Measurements from ENCODE around the gene DCTN2.

Gene DCTN2

DNA sequence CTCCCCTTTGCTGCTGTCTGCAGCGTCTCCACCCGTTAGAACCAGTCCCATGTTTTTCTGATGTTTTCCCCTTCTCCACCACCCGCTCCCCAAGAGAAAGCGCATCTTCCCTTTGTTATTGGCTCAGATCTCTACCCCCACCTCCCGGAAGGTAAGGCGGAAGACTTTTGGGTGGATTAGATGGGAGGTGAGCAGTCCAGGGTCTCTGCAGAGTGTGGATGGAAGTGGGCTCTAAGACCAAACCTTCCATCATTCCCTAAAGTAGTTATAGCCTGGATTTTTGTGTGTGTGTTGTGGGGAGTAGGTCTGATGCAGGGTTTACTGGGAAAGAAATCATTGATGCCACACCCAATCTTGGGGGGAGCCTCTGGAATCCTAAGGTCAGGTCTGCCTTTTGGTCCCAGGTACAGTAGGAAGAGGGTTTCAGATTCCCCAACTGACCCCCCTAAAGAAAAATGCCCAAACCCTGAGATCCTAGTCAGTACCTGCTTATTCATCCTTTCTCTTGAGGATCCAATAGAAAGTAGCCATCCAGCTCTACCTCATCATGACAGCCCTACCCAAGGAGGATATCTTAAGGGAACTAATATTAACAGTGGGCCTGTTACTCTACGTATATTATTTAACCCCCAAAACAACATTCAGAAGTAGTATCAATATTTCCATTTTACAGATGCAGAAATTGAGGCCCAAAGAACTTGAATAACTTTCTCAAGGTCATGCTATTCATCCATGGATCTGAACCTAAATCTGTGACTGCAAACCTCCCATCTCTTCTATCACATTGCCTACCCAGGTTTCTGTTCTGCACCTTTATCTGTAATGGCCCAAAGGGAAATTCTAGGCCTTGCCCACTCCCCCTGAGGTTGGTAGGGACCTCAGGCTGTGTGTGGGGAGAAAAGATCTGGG lies 3.9 kb upstream of the DCTN2 start:
- no peak for DNase-seq (ENCODE audit: low read depth in 2 of 2)

DNA sequence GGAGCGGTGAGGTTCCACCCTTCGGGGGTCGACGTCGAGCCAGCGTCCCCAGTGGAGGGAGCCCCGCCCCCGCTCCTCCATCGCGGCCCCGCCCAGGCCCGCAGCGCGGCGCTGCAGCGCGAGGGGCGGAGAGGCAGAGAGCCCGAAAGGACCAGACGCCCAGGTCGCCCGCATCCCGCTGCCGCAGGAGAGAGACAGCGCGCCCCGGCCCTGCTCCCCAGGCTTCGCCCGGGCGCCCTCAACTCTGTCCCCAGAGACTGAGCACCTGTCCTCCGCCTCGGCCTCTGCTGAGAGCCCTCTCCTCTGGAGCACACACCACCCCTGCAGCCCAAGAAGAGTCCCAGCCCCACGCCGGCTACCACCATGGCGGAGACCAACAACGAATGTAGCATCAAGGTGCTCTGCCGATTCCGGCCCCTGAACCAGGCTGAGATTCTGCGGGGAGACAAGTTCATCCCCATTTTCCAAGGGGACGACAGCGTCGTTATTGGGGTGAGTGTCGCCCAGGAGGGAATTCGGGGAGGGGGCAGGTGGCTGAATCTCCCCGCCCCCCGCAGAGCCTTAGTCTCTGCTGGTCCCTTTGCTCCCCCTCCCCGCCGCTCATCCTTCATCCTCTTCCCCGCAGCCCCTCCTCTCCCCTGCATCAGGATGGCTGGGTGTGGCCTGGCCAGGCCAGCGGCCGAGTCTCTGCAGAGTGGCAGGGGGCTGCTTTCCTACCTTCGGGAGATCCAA lies 3.1 kb upstream of the DCTN2 start, which contains the start of gene KIF5A:
Gene KIF5A, plus strand, starts transcription at position 136 of the 732 bp plus-strand sequence. Its CDS starts 228 bp downstream, at position 364.
- peak; percentile 56 to 58 for DNase-seq (ENCODE audit: low read depth in 2 of 2)

DNA sequence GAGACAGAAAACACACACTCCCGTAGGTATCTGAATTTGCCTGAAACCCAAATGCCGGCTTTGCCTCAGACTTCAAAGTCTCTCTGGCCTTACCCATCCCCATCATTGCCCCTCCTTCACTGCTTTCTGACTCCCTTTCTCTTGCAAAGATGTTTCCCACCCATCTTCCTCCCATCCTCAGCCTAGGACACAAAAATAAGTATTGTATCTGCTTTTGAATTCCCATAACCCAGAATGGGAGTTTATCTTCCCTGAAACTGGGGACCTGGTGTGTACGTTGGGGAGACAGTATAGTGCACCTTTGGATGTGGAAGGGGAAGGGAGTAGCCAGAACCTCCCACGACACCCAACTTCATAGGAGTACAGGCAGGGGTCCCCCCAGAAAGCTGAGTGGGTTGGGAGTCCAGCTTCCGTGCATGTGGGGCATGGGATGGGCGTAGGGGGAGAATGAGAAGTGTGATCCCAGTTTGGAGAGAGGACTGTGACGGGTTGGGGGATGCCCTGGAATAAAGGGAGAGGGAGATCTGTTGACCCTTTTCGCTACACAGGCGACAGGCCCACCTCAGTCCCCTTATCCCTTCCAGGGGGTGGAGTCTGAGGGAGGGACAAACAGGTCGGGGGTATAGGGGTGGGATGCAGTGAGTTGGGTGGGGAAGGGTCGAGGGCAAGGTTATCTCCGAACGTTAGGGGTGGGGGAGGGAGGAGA lies 2.4 kb upstream of the DCTN2 start:
- DNase-seq (ENCODE audit: low read depth in 2 of 2): no peak

DNA sequence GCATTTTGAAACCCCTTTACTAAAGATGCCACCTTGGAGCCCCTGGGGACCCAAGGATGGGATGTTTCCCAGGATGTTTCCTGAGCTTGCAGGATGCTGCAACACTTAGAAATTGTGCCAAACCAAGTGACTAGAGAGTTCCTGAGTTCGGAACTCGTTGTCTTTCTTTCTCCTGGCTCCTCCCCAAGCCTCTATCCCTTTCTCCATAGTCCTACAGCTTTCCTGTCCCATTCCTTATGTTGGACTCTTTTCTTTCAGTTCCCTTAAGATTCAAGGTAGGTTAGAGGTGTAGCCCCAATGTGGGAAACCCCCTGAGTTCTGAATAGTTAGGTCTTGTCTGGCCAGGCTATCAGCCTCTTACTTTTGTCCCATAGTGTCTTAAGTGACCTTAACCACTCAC lies 1.5 kb upstream of the DCTN2 start:
- no peak for DNase-seq (ENCODE audit: low read depth in 2 of 2)

DNA sequence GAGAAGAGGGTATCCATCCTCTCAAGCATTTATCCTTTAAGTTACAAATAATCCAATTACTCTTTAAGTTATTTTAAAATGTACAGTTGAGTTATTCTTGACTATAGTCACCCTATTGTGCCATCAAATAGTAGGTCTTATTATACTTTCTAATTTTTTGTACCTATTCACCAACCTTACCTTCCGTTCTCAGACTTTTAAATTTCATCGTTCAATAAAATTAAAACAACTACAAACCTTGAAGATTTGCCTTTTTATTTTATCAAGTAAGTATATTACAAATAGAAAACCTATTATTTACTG lies 972 bp upstream of the DCTN2 start:
- no peak for DNase-seq (ENCODE audit: low read depth in 2 of 2)

DNA sequence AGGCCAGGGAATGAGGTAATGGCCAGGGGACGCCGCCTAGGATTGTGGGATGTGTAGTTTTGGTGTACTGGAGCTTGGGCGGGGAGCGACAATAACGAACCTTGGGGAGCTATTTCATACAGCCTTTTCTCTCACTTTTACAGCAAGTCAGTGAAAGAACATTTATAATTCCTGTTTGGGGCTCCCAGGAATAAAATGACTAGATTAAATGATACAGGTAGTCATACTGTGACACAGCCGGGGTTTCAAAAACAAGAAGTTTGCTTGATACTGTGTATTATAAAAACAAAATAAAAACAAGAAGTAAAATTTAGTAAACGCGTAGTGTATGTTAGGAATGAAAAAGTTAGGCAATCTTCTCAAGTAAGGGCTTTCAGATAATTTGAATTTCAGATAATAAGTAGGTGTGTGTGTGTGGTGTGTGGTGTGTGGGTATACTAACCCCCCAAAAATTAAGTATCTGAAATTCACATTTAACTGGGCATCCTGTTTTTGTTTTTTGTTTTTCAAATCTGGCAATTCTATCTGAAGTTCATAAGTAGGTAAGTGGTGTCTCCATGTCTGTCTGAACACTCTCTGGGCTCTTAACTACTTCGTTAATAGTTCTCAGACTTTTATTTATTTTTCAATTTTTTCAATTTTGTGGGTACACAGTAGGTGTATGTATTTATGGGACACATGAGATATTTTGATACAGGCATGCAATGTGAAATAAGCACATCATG lies 458 bp upstream of the DCTN2 start:
- DNase-seq (ENCODE audit: low read depth in 2 of 2): no peak

DNA sequence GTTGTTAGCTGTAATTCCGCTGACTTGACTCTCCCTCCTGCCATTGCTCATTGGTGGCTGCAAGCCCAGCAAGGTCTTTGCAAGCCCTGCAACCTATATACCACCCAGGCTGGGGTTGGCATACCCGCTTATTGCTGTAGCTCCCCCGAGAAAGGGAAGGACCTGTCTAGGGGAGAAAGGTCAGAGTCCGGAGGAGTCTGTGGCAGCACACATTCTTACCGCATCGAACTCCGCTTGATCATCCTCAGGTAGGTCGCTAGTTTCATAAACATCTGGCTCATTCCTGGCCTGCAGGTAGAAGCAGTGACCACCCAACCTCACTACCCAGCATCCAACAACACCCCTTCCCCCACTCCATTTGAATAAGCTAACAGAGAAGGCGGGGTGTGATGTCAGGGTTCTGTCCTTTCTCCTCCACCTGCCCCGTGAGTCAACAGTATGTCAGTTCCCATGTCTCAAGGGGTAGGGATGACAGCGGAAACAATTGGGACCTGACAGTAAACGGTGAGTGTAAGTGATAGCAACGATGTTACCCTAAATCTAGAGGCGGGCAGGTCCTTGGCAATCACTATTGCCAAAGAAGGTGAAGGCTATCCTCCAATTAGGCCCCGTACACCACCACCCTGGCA lies 1.1 kb downstream of the DCTN2 start:
- no peak for DNase-seq (ENCODE audit: low read depth in 2 of 2)

DNA sequence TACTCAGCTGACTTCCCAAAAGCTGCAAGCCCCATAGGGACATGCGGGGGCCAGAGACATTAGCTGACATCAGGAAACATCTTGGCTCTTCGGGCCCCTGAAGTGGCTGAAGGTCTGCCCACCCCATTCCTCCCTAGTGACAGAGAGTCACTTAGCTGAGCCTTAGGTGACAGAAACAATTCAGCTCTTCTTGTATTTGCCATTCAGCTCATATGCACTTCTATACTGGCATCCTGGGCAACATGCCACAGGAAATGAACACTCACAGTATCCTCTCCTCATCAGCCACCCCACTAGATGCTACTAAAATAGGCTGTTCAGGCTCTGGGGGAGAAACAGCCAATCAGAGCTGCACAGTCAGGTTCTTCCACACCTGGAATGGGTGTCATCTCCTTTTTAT lies 3.4 kb downstream of the DCTN2 start:
- DNase-seq (ENCODE audit: low read depth in 2 of 2): no peak

DNA sequence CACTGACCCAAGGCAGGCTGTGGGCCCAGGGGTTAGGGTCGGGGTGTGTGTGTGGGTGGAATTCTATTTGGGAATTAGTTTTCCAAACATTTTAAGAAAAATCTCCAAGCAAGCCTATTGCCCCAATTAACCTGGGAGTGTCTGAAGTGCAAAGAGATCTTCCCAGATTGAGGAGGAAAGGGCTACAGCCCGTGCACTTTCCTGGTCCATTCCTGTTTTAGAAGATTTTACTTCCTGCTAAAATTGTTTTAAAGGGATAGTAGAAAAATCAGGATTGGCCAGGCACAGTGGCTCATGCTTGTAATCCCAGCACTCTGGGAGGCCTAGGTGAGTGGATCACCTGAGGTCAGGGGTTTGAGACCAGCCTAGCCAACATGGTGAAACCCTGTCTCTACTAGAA lies 5.3 kb downstream of the DCTN2 start:
- no peak for DNase-seq (ENCODE audit: low read depth in 2 of 2)

DNA sequence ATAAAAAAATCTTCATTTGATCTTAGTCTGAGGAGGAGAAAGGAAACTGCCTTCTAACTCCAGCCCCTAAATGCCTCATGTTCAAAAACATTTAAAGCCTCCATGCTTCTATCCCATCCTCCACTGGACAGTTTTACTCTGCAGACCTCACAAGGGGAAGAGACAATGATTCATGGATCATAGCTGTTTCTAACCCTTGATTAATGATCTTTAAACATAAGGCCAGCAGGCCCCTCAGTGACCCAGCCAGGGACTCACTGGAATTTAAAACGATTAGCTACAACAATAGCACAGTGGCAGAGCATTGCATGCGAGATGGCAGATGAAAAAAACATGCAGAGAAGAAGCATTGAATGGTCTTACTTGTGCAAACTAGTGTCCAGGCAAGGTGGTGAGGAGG lies 6.0 kb downstream of the DCTN2 start:
- no peak for DNase-seq (ENCODE audit: low read depth in 2 of 2)

DNA sequence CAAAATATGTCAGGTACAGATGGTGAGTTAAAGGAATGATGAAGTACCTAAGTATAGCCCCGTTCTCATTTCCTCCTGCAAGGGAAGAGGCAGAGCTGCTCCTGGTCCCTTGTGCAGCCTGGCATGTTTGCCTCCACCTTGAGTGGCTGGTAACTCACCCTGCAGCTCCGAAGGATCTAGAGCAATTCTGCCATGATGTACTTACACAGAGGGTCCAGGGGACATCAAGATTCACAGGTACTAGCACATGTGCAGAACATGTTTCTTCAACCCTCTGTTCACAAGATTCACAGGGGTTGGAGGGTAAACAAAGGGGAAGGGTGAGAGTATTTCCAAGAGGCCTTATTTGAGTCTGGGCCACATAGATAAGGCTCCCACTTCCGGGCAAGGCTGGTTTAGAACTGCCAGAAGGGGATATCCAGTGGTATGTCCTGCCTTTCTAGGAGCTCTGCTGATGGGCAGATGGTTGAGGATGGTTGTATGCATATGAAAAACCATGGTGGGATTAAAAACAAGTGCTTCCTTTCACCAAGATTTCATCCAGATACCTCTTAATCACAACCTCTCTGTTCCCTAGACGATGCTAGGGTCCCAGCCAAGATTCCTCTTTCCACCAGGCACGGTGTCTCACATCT lies 7.7 kb downstream of the DCTN2 start:
- DNase-seq (ENCODE audit: low read depth in 2 of 2): no peak

DNA sequence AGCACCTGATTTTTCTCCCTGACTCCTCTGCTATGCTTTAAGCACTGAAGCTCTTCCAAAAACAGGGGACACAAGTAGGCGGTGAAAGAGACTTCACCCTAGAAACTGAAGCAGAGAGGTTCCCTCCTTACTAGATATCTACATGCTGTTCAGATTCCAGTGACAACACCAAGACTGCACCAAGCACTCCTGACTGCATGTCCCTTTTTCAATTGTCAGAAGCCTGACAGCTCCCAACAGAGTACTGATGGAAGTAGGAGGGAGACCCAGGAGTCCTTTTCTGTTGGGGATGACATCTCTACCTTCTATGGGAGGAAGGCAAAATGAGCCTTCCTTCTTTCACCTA lies 10.4 kb downstream of the DCTN2 start:
- no peak for DNase-seq (ENCODE audit: low read depth in 2 of 2)

DNA sequence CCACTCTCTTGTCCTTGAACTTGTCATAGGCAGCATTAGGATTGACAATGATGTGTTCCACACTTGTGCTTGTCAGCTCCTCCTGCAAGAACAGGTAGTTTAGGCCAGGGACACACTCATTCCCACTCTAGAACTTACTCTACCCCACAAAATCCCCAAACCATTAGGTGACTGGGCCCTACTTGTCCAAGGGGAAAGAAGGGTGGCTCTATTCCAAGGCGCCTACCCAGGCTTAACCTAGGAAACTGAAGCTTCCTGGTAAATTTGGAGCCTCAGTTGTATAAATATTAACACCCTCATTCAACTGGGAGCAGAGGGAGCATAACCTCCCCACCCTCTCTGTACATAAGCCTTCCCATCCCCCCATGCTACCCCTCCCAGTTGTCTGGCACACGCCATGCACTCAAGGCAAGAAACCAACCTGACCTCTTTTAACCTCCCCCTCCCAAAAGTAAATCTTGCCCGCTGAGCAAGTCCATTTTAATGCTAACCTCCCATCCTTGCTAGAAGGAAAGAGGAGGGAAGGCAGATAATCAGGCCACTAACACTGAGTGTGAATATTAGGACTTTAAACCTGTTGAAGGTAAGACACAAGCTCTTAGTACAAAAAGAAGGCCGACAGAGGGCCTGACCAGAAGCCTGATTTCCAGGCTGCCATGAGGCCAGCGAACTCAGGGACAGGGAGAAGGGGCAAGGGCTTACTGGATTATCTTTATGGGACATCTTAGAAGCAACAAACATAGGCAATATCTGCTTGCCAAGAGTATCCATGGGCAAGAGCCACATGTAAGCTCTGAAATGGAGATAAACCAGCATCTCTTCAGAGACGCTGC lies 11.0 kb downstream of the DCTN2 start:
- no peak for DNase-seq (ENCODE audit: low read depth in 2 of 2)

DNA sequence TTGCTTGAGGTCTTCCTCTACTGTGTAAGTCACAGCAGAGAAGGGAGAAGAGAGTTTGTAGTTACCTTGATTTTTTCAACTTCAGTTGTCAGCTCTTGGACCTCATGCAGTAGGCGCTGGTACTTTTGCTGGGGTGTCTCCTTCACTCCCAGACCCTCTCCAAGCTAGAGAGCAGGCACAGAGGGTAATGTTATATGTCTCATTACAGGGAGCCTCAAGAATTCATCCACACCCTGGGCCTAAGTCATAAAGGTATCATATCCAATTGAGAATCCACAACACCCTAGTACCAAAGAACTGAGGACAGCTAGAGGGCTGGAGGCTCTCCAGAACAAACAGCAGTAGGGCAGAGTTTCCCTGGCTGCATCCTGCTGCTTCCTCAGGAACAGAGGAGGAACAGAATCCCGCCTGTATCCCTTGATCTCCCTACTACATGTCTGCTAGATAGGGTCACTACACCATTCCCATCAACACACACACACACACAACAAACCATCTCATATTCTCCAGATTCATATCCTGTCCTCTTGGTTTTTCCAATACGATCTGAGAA lies 11.9 kb downstream of the DCTN2 start:
- DNase-seq (ENCODE audit: low read depth in 2 of 2): no peak

DNA sequence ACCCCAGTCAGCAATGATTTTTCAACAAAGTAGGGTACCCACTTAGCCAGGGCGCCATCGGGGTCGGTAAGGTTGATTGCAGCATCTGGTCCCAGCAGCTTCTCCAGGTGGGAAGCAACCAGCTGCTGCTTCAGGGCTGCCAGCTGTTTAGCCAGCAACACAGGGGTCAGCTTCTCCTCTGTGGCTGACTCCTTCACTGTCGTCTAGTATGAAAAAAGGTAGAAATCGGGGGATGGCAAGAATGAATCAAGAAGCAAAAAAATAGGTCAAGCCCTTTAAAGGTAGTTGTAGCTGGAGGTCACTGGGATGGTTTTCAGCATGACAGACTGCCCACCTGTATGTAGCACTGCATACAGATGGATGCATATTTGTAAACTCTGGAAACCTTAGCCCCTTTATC lies 12.7 kb downstream of the DCTN2 start:
- DNase-seq (ENCODE audit: low read depth in 2 of 2): no peak

DNA sequence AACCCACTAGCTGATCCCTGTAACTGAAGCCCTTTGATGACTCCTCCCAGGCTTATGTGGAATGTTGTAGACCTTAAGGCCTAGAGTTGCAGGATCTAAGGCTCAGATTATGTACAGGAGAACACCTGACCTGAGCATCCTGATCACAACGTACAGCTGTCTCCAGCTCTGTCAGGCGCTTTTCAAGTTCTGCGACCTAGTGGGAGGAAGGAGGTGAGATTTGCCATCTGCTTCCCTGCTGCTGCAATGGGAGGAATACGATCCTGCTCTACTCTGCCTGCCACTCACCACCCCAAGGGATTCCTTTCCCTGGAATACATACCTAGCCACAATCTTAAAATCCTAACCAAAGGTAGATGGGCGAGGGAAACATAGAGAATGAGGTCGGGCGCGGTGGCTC lies 13.9 kb downstream of the DCTN2 start:
- DNase-seq (ENCODE audit: low read depth in 2 of 2): no peak

DNA sequence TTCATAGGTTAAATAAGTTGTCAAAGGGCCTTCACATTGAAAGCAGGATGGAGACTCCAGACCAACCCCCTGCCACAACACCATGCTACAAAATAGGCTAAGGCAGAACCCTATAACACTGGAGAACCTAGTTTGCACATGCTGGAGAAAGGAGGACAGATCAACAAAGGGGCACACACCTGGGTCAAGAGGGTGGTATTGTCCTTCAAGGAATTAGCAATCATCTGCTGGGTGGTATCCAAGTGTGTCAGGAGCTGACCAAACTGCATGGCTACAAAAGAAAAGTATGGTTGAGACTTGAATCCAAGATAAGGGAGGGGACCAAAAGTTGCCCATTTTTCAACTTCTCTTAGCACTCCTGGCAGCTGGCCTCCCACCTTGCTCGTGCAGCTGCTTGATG lies 15.2 kb downstream of the DCTN2 start:
- DNase-seq (ENCODE audit: low read depth in 2 of 2): no peak

DNA sequence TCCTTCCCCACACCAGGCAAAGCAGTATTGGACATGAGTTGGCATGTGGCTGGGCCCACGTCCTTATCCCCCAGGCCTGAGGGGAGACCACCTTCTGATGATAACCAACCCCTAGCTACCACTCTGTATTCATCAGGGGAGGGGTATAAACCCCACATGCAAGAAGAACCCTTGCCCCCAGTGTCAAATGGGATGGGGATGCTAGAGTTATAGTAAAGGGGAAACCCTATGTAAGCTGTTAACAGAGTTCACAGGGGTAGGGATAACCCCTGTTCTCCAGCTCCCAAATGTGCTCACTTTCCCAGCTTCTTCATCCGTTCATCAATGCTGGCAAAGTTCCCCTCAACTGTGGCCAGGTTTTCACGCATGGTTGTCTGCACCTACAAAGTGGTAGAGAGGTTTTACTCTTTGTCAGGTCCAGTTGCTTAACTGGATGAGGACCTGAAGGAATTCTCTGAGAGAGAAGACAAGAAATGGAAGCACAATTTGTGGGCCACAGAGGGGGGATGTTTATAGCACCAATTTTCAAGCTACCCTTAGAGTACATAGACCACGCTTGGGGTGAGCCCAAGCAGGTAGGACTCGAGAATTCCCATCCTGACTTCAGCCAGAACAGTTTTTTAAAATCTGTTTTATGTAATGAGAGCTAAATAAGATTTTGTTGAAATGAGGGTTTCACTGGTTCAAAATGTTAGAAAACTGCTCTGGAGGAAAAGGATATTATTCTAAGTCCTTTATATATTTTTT lies 16.4 kb downstream of the DCTN2 start:
- no peak for DNase-seq (ENCODE audit: low read depth in 2 of 2)

DNA sequence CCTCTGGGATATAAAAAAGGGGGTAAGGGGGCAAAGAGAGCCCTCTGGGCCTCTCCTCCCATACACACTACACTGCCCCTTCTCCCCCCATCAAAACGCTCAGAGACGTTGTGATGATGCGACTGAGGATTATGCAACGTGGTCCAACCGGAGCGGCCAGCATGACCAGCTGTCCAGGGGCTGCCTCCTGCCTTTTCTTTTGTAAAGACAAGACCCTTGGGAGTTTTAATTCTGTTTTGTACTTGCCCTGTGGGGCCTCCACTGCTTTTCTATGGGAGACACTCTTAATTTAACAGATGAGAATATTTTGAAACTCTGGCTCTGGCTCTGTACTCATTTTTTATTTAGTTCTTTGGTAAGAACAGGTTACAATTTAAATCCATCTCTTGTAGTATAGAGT lies 17.2 kb downstream of the DCTN2 start:
- no peak for DNase-seq (ENCODE audit: low read depth in 2 of 2)
